WTC11 (cell line): ENCODE results near the gene NBEA.

Experiments used
- ATF1 ChIP-seq: sonication (generic); formaldehyde crosslinking; IDR thresholded peaks from 2 replicates; pipeline ENCODE4 v1.8.1; 2023; ENCODE audit warnings: mild to moderate bottlenecking, moderate library complexity, missing genetic modification reagents
- ATF2 ChIP-seq: sonication (generic); formaldehyde crosslinking; IDR thresholded peaks from 2 replicates; pipeline ENCODE4 v1.8.1; 2022; ENCODE audit warnings: low read depth, missing genetic modification reagents, borderline replicate concordance
- ATF3 ChIP-seq: sonication (generic); formaldehyde crosslinking; conservative IDR thresholded peaks from 2 replicates; pipeline ENCODE4 v1.8.1; 2022; ENCODE audit warnings: mild to moderate bottlenecking, missing genetic modification reagents
- CBFB ChIP-seq: sonication (generic); formaldehyde crosslinking; IDR thresholded peaks from 2 replicates; pipeline ENCODE4 v1.8.1; 2022; ENCODE audit warnings: mild to moderate bottlenecking, low read depth, missing genetic modification reagents
- CREM ChIP-seq: sonication (generic); formaldehyde crosslinking; IDR thresholded peaks from 2 replicates; pipeline ENCODE4 v1.8.1; 2022; ENCODE audit warnings: mild to moderate bottlenecking, missing genetic modification reagents, moderate library complexity
- CTCF ChIP-seq: fragments of 200-600 bp; IDR thresholded peaks from 2 replicates; pipeline ENCODE4 v1.8.0; 2022; ENCODE audit warnings: antibody characterized with exemption
- ESRRA ChIP-seq: sonication (generic); formaldehyde crosslinking; IDR thresholded peaks from 2 replicates; pipeline ENCODE4 v1.8.1; 2022; ENCODE audit warnings: mild to moderate bottlenecking, missing genetic modification reagents, borderline replicate concordance
- FOXP1 ChIP-seq: sonication (generic); formaldehyde crosslinking; IDR thresholded peaks from 2 replicates; pipeline ENCODE4 v1.8.0; 2022; ENCODE audit warnings: missing genetic modification reagents, mild to moderate bottlenecking, moderate library complexity, borderline replicate concordance
- NR2C2 ChIP-seq: sonication (generic); formaldehyde crosslinking; IDR thresholded peaks from 2 replicates; pipeline ENCODE4 v1.8.0; 2022; ENCODE audit warnings: mild to moderate bottlenecking, missing genetic modification reagents
- PRRX2 ChIP-seq: fragments of 250-450 bp; sonication (Bioruptor Pico); IDR thresholded peaks from 2 replicates; pipeline ENCODE4 v1.8.0; 2021; ENCODE audit warnings: mild to moderate bottlenecking
- TCF7 ChIP-seq: sonication (generic); formaldehyde crosslinking; IDR thresholded peaks from 2 replicates; pipeline ENCODE4 v1.8.0; 2022; ENCODE audit warnings: mild to moderate bottlenecking, low read depth, missing genetic modification reagents, moderate library complexity
- USF2 ChIP-seq: sonication (generic); formaldehyde crosslinking; IDR thresholded peaks from 2 replicates; pipeline ENCODE4 v1.8.1; 2023; ENCODE audit warnings: mild to moderate bottlenecking, missing genetic modification reagents, moderate library complexity
- ZMAT4 ChIP-seq: fragments of 250-450 bp; sonication (Bioruptor Pico); IDR thresholded peaks from 2 replicates; pipeline ENCODE4 v1.9.0; 2021; ENCODE audit warnings: mild to moderate bottlenecking
- ZNF281 ChIP-seq: sonication (generic); formaldehyde crosslinking; IDR thresholded peaks from 2 replicates; pipeline ENCODE4 v1.8.0; 2023; ENCODE audit warnings: mild to moderate bottlenecking, missing genetic modification reagents

GRCh38 chr13:35617420-35617819 lies 675.4 kb downstream of the NBEA start:
- no peak for TF ChIP-seq ZNF281
- no peak for TF ChIP-seq CTCF
- no peak for TF ChIP-seq ESRRA (CRISPR knock-in tag)
- no peak for TF ChIP-seq ZMAT4 (CRISPR knock-in tag)
- TF ChIP-seq ATF2, result no peak
- TF ChIP-seq CBFB (CRISPR knock-in tag), result no peak
- no peak for TF ChIP-seq USF2 (CRISPR knock-in tag)
- no peak for TF ChIP-seq PRRX2 (CRISPR knock-in tag)
- TF ChIP-seq ATF3 (CRISPR knock-in tag), result no peak
- TF ChIP-seq ATF1, result no peak
- no peak for TF ChIP-seq TCF7 (CRISPR knock-in tag)
- no peak for TF ChIP-seq FOXP1 (CRISPR knock-in tag)
- no peak for TF ChIP-seq CREM (CRISPR knock-in tag)
- no peak for TF ChIP-seq NR2C2 (CRISPR knock-in tag)
